ENCODE measurements around the gene ZMYM2.

ZMYM2 gene

DNA sequence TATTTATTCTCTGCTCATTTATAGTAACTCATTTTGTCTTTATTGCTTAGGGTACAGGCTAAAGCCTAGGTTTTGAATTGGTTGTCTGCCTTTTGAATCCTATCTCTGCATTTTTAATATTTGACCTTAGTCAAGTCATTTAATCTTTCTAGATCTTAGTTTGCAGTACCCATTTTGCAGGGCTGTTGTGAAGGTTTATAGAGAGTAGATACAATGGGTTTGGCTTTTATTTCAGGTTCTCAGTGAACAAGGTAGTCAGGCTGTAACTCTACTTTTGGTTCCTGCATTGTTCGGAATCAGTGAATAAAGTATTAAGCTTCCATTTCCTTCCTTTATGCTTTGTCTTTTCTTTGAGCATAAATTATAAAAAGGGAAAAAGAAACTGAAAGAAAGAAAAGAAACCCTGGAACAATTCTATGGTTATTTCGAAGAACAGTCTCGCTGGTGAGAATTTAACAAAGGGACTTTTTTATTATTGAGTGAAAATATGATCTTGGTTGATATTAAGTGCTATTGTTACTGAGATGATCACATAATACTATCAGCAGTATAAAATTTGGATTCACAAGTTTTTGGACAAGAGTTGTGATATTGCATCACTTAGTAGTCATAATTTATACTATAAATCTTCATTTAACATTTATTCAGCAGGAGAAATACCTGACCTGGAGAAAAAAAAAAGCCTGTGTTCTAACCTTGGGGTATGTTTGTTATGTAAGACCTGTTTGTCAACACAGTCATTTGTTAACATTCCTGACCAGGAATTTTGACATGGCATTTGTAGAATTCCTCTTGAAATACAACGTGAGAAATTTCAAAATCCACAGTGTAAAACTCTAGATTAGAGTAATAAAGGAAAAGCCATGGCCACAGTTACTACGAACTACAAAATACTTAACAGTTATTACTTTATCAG lies 91.3 kb downstream of the ZMYM2 start:
- no peak for DNase-seq

DNA sequence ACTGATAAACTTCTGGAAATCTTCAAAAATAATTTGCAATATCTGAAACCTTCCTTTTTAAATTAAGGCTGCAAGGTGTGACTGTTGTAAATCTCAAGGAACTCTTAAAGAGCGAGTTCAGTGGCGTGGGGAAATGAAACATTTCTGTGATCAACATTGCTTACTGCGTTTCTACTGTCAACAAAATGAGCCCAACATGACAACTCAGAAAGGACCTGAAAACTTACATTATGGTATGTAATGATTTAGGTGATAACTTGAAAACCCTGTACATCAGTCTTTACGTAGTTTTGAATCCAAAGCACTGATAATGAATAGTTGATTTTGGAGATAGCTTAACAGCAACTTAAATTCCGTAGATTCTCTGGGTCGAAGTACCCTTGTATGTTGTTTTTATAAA lies 92.8 kb downstream of the ZMYM2 start:
- no peak for DNase-seq

DNA sequence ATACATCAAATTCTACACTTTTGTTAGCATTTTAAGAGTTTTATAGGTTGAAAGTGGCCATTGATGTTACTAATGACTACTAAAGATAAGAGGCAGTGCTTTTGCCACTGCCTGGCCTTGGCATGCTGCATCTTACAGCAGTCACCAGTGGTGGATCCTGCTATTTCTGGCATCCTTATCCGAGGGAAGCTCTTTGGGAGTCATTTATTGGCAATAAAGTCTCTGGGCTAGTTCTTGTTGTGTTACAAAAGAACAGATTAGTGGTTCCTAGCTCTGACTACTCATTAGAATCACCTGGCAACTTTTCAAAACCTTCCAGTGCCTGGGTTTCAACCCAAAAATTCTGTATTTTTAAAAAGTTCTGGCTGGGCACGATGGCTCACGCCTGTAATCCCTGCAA lies 94.5 kb downstream of the ZMYM2 start:
- no peak for DNase-seq

DNA sequence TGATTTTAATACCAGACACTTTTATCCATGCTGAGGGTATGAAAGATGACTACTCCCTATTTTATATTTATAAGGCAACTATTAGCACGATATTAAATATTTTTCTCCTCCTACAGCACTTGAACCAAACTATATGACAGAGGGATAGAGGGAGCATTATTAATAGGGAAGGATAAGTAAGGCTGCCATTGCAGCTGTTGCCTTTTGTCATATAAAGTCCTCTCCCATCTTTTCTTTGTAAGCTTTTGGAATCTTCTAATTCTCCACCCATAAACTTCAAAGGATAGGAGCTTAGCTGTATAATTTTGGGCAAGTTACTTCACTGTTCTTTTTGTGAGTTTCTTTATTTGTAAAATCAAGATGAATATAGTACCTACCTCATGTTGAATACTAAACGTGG lies 95.4 kb downstream of the ZMYM2 start:
- no peak for DNase-seq

DNA sequence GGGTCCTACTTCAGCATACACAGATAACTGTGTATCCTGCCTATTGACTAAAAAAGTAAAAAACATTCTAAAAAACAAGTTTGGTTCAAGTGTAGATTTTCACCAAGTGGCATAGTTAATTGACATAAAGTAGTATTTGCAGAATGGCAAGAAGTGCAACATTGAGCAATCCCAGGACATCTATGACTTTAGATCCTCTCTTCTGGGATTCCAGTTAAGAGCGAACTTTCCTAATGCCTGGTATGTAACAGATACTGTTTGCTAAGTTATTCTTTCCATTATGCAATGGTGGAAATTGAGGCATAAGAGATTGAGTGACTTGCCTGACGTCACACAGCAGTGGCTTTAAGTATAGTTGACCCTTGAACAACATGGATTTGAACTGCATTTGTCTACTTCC lies 96.1 kb downstream of the ZMYM2 start:
- no peak for DNase-seq

- DNase-seq, result no peak
Measured at GRCh38 chr13:20057214-20057613, 98.7 kb downstream of the ZMYM2 start.

DNA sequence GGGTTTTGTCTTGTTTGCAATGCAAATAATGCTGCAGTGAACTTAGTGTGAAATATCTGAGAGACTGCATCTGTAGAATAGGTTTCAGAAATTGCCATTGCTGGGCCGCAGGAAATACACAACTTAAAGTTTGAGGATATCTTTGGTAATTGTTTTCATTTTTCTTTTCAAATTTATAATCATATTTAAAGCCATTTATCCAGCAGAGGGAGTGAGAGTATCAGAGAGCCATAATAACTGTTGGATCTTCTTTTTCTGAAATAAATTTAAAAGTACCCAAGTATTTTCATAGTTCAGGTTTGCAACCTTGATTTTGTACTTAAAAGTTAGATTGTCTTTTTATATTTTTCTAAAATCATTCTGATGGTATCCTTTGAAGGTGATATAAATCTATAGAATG lies 99.4 kb downstream of the ZMYM2 start:
- no peak for DNase-seq

- DNase-seq, result no peak
Measured at GRCh38 chr13:20058476-20058875, 99.9 kb downstream of the ZMYM2 start.

- DNase-seq, result no peak
Measured at GRCh38 chr13:20064128-20064527, 105.6 kb downstream of the ZMYM2 start.

DNA sequence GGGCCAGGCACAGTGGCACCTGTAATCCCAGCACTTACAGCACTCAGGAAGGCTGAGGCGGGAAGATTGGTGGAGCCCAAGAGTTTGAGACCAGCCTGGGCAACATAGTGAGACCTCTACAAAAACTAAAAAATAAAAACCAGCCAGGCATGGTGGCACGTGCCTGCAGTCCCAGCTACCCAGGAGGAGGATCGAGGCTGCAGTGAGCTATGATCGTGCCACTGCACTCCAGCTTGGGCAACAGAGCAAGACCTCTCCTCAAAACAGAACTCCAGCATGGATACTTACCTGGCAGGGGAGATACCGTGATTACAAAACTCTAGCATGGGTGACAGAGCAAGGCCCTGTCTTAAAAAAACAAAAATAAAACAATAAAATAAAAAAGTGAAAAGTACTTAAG lies 107.0 kb downstream of the ZMYM2 start:
- DNase-seq, result no peak

- DNase-seq, result no peak
Measured at GRCh38 chr13:20069956-20070355, 111.4 kb downstream of the ZMYM2 start.

- DNase-seq, result no peak
Measured at GRCh38 chr13:20073775-20074174, 115.2 kb downstream of the ZMYM2 start.

GRCh38 chr13:20074966-20075365 lies 116.4 kb downstream of the ZMYM2 start:
- no peak for DNase-seq

- DNase-seq, result no peak
Measured at GRCh38 chr13:20077086-20077485, 118.6 kb downstream of the ZMYM2 start.

- DNase-seq, result no peak
Measured at GRCh38 chr13:20080377-20081164, 122.0 kb downstream of the ZMYM2 start.

- DNase-seq, result no peak
Measured at GRCh38 chr13:20090349-20090748, 131.8 kb downstream of the ZMYM2 start.

- no peak for DNase-seq
Measured at GRCh38 chr13:20093951-20094350, 135.4 kb downstream of the ZMYM2 start.

DNA sequence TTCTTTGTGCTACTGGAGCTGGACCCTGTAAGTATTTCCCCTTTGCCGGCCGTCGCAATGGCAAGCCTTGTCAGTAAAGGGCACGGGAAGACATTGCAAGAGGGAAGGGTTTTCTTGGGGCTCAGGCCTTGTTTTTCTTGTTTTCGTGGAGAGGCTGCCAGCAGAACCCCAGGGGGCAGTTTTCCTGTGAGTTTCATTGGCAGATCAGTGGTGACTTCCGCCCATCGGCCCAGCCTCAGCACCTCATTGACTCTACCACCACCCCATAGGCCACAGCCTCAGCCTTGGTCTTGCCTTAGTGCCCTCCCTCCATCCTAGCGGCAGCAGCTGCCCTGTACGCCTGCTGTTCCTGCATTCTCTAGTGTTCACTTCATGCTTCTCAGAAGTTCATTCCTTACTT lies 140.8 kb downstream of the ZMYM2 start:
- no peak for DNase-seq

GRCh38 chr13:20101467-20102316 lies 143.2 kb downstream of the ZMYM2 start:
- no peak for DNase-seq

GRCh38 chr13:20102525-20103180 lies 144.1 kb downstream of the ZMYM2 start:
- DNase-seq, result no peak

DNA sequence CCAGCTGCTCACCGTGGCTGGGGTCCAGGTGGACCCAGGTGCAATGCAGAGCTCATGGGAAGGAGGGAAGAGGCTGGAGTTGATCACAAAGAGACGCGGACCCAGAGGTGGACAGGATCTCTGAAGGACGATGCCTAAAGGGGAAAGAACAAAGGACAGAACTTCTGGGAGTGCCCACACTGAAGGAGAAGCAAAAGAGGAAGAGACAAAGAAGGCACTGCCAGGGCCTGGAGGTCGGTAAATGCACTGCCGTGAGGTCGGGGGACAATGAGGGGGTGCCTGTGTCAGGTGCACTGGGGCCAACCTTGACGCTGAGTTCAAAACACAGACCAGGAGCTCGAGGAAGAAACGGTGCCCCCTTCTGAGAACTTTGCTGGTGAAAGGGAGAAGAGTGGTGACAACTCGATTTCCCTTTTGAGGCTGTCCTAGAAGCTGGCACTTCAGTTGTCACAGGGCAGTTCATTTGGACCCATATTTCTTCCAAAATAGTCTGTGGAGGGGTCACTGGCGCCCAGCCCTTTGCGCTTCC lies 146.7 kb downstream of the ZMYM2 start:
- no peak for DNase-seq

DNA sequence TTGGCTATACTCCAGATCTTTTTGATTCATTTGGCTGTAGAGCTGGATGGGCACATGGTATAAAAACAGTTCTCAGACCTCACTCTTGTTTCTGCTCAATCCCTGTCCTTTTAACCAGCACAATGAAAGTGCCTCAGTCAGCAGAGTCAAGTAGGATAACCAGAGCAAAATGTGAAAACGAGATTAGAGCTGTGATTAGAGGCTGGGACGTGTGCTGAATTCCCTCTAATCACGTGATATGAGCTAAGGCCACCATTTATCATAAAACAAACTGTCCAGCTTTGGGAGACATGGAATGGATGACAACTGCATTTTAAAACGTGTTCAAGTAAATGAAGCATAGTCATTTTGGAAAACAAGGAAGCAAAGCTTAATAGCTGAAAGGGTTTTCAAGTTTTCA lies 148.2 kb downstream of the ZMYM2 start:
- no peak for DNase-seq

Measured in NCI-H1694 (cell line).